ENCODE results near the gene PLA2G4B.
"Not testable (repeated sequence)": the region's sequence is repeated elsewhere in the genome, so short reads cannot be mapped to it uniquely, and the experiment has no call there.

The PLA2G4B gene

GRCh38 chr15:41827880-41828806 is 10.5 kb upstream of the PLA2G4B start, which contains the start of gene JMJD7:
Gene JMJD7 (plus strand): TSS chr15:41828092. CDS start chr15:41828125, 33 bp downstream.
- FAIRE-seq = no peak

DNA sequence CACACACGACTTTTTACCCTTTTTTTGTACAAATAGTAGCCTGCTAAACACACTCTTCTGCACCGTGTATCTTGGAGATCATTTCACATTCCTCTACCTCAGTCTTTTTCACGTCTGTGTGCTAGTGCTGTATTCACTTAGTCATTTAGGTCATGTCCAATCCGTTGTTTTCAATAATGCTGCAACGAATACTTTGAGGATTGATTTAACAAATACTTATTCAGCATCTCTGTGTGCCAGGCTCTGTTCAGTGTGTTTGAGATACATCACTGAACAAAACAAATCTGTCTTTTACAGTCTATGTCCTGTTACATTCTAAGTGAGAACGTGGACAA is 9.9 kb upstream of the PLA2G4B start:
- FAIRE-seq = no peak

DNA sequence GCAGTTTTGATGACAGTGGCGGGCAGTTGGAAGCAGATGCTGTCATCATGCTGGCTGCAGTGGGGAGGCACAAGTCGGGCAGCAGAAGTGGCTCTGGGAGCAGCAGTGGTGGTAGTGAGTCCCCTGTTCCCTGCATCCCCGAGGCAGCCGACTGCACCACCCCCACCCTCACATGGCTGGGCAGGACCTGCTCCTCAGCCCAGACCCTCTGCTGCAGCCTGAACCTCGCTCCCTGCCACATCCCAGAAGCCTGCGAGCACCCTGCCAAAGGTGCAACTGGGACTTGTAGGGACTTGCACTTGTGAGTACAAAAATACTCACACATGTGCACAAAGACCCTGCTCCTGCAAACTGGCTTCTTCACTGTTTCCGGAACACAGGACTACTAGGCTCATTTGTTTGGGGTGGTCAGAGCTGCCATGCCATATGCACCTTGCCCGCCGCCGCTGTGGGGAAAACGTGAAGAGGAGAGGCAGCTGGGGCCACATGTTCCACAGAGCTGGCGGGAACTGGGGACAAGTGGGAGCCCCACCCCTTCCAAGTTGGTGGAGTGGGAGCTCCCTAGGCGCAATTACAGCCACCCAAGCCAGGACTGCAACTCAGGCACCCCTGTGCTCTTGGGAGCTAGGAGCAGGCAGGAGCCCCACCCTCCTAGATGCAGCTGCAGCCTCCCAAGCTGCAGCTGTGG is 8.5 kb upstream of the PLA2G4B start:
- FAIRE-seq = no peak

- not testable (repeated sequence) for FAIRE-seq
Observed at GRCh38 chr15:41831291-41831690, 7.4 kb upstream of the PLA2G4B start.

DNA sequence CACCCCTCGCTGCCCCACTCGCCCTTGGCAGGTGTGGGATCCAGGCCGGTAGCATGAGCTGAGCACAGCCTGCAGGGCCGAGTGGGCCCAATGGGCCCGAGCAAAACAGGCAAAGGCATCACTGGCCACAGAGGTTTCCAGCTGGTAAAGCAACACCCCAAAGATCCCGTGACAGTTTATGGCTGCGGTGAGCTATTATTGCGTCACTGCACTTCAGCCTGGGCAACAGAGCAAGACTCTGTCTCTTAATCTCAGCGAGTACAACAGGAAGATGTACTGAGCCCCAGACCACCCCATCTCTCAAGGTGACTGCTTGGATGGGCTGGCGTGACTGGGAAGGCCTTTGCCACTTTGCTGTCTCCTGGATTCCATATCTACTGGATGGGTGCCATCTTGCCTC is 6.4 kb upstream of the PLA2G4B start:
- FAIRE-seq = no peak

DNA sequence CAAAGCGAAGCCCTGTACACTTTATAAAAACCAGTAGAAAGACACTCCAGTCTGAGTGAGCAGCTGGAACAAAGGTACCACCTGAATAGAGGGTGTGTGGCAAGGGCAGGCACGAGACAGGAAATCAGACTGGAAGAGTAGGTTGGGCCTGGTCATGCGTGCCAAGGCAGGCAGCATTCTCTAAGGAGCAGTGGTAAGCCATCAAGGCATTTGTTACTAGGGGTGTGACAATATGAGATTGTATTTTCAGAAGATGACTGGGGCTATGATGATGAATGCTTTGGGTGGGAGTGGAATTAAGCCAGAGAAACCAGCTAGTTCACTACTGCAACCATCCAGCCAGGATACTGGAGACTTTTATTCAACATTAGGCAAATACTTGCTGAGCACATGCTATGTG is 5.8 kb upstream of the PLA2G4B start:
- FAIRE-seq = no peak

GRCh38 chr15:41834096-41834495 is 4.6 kb upstream of the PLA2G4B start:
- FAIRE-seq = no peak

DNA sequence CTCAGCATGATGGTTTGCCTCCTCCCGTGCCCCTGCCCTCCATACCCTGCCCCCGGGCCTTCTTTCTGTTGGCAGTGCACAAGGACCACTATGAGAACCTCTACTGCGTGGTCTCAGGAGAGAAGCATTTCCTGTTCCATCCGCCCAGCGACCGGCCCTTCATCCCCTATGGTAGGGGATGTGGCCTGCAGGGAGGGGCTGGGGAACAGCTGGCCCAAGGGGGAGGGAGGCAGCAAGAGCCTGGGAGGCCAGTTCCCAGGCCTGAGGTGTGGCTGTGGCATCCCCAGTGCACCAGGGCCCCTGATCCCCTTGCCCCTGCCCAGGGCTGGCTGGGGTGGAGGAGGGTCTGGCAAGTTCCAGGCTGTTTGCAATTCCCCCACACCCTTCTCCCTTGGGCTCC is 2.6 kb upstream of the PLA2G4B start:
- no peak for FAIRE-seq

GRCh38 chr15:41836713-41837454 is 1.8 kb upstream of the PLA2G4B start:
- FAIRE-seq = no peak

GRCh38 chr15:41839781-41840491 is 1.3 kb downstream of the PLA2G4B start:
- FAIRE-seq = no peak

DNA sequence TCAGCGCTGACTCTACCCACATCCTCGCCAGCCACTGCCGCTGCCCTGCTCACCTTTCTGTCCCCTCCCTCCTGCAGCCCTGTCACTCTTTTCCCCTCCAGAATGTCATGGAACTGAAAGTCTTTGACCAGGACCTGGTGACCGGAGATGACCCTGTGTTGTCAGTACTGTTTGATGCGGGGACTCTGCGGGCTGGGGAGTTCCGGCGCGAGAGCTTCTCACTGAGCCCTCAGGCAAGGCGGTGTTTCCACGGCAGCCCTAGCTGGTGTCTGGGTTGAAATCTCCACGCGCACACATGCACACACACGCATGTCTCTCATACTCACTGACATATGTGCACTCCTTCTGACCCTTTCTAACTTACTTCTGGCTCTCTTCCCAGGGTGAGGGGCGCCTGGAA is 2.0 kb downstream of the PLA2G4B start:
- no peak for FAIRE-seq

DNA sequence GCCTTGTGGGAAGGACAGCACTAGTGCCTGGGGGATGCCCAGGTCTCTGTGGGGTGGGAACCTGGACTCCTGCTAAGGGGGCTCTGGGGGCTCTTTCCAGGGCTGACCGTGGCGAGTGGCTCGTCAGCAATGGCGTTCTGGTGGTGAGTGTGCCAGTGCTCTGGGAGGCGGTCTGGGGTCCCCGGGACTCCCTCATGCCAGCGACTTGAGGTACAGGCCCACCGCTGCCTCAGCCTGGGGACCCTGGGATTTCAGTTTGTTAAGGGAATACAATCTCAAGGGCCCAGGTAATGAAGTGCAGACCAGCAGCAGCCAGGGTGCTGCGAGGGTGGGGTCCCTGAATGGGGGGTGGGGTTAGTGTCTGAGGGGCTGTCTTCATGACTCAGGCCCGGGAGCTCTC is 2.5 kb downstream of the PLA2G4B start:
- FAIRE-seq = no peak

DNA sequence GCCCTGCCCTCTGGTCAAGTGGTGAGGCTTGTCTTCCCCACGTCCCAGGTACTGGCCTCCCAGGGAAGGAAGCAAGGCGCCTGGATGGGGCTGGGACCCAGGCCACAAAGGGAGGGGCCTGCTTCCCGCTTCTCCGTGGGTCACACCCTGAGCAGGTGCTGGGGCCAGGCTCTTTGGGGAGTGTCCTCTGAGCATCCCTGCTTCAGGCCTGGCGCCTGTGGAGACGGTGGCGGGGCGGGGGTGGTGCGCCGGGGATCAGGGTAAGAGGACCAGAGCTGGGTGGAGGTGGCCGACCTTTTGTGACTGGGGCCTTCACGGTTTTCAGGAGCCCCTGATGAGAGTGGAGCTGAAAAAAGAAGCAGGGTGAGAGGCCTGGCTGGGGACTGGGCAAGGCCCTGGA is 3.6 kb downstream of the PLA2G4B start:
- FAIRE-seq = no peak

- no peak for FAIRE-seq
Observed at GRCh38 chr15:41843571-41843970, 4.9 kb downstream of the PLA2G4B start.

DNA sequence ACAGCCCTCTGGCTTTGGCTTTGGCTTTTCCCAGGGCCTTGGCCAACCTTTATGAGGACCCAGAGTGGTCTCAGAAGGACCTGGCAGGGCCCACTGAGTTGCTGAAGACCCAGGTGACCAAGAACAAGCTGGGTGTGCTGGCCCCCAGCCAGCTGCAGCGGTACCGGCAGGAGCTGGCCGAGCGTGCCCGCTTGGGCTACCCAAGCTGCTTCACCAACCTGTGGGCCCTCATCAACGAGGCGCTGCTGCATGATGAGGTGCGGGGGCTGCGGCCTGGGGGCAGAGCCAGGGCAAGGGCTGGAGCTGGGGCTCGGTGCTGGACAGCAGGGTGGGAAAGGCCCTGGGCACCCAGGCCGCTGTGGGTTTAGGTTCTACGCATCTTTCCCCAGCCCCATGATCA is 6.2 kb downstream of the PLA2G4B start:
- FAIRE-seq = no peak

GRCh38 chr15:41847206-41847605 is 8.6 kb downstream of the PLA2G4B start:
- no peak for FAIRE-seq

- FAIRE-seq = no peak
Observed at GRCh38 chr15:41847981-41848380, 9.3 kb downstream of the PLA2G4B start.

GRCh38 chr15:41848631-41849030 is 10.0 kb downstream of the PLA2G4B start:
- no peak for FAIRE-seq

GRCh38 chr15:41849204-41849603 is 10.6 kb downstream of the PLA2G4B start:
- no peak for FAIRE-seq

GRCh38 chr15:41849861-41850260 is 11.2 kb downstream of the PLA2G4B start:
- no peak for FAIRE-seq

- no peak for FAIRE-seq
Observed at GRCh38 chr15:41850482-41851166, 12.0 kb downstream of the PLA2G4B start.

DNA sequence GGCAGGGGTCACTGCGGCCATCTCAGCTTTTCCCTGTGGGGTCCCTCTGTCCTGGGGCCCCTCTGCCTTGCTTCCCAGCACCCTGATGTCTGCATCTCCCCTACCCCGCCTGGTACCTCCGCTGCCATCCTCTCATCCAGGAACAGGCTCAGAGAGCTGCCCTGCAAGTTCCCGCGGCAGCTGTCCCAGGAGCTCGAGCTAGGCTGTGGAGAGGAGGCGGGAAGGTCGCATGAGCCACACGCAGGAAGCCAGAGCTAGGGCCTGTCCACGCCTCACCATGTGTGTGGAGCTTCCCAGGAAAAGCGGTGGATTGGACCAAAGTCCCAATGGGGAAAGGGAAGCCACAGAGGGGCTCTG is 12.5 kb downstream of the PLA2G4B start:
- no peak for FAIRE-seq

Data from endometrium (tissue), 2 donors.